H1 (cell line): ENCODE measurements around the gene TSPAN15. TPM values are rescaled to one million over a fixed set of nuclear protein-coding genes. Genes with fewer than 3 reads are reported as not detected.

Source experiments
- CTCF ChIA-PET: fragments of 300-600 bp; sonication (Branson Sonifier 250); formaldehyde crosslinking; loops from one replicate; lab custom pipeline; 2021; ENCODE audit not compliant: partially characterized antibody; lab: Charles Lee
- POLR2A ChIA-PET: fragments of 300-600 bp; sonication (Branson Sonifier 250); formaldehyde crosslinking; loops from one replicate; lab custom pipeline; 2021; ENCODE audit warnings: inconsistent platforms; ENCODE audit not compliant: partially characterized antibody; lab: Charles Lee
- DNase-seq, 2 experiments: peaks; one replicate each; pipeline versions ENCODE4 v3.0.0 to v3.0.0-alpha.2; 2010 to 2022; ENCODE audit warnings: low spot score in 2 of 2, low read depth in 1 of 2, mixed read lengths in 1 of 2
- FAIRE-seq: peaks from 2 replicates; lab custom pipeline; 2011; peaks lifted over from hg19 to GRCh38; lab: Jason Lieb, UNC
- H2AFZ ChIP-seq: 2 replicates; pipeline ENCODE4 v1.8.1; 2012; ENCODE audit warnings: low read length, inconsistent platforms
- H2AK5ac ChIP-seq: 2 replicates; pipeline ENCODE4 v1.6.1; 2013; ENCODE audit warnings: low read depth, low read length
- H2BK120ac ChIP-seq: replicated peaks from 2 replicates; pipeline ENCODE3; 2013; ENCODE audit warnings: low read depth, low read length, inconsistent platforms
- H2BK12ac ChIP-seq: 2 replicates; pipeline ENCODE4 v1.6.1; 2013; ENCODE audit warnings: low read depth, low read length
- H2BK15ac ChIP-seq: 2 replicates; pipeline ENCODE4 v1.6.1; 2013; ENCODE audit warnings: low read length
- H2BK20ac ChIP-seq: 2 replicates; pipeline ENCODE4 v1.6.1; 2013; ENCODE audit warnings: low read length
- H2BK5ac ChIP-seq: 2 replicates; pipeline ENCODE4 v1.6.1; 2013; ENCODE audit warnings: low read depth, low read length
- H3K14ac ChIP-seq: 2 replicates; pipeline ENCODE4 v1.6.1; 2013; ENCODE audit warnings: inconsistent platforms; ENCODE audit not compliant: insufficient read length
- H3K18ac ChIP-seq: 2 replicates; pipeline ENCODE4 v1.6.1; 2013; ENCODE audit warnings: low read length; ENCODE audit errors: extremely low read depth
- H3K23ac ChIP-seq: 2 replicates; pipeline ENCODE4 v1.6.1; 2013; ENCODE audit warnings: inconsistent platforms; ENCODE audit not compliant: insufficient read length
- H3K23me2 ChIP-seq: 2 replicates; pipeline ENCODE4 v1.6.1; 2013; ENCODE audit warnings: low read depth, low read length
- H3K27ac ChIP-seq: 2 replicates; pipeline ENCODE4 v1.6.1; 2011; ENCODE audit warnings: low read depth, low read length, inconsistent platforms
- H3K27me3 ChIP-seq, 4 experiments: replicated peaks in 1 of 4; 1 replicate in 1 of 4; 2 replicates in 3 of 4; pipeline versions ENCODE4 v1.6.1 to v1.8.1; 2011 to 2013; ENCODE audit warnings: low read length in 3 of 4, mild to moderate bottlenecking in 3 of 4, inconsistent platforms in 2 of 4, mixed read lengths in 2 of 4, moderate library complexity in 1 of 4; ENCODE audit not compliant: control insufficient read depth in 3 of 4, insufficient read depth in 3 of 4; ENCODE audit errors: extremely low read depth in 1 of 4
- H3K36me3 ChIP-seq, 4 experiments: 2 replicates each; pipeline versions ENCODE4 v1.6.1 to v1.8.1; 2011 to 2013; ENCODE audit warnings: mild to moderate bottlenecking in 4 of 4, low read length in 3 of 4, moderate library complexity in 2 of 4, control low read depth in 1 of 4, inconsistent platforms in 1 of 4; ENCODE audit not compliant: insufficient read depth in 4 of 4, control insufficient read depth in 2 of 4
- H3K4ac ChIP-seq: replicated peaks from 2 replicates; pipeline ENCODE3; 2013; ENCODE audit warnings: low read length, low read depth, mixed read lengths, inconsistent platforms; ENCODE audit not compliant: insufficient read length
- H3K4me1 ChIP-seq, 4 experiments: replicated peaks in 1 of 4; 1 replicate in 1 of 4; 2 replicates in 3 of 4; pipeline versions ENCODE4 v1.6.1 to v1.8.1; 2011 to 2013; ENCODE audit warnings: low read length in 3 of 4, inconsistent platforms in 2 of 4, mixed read lengths in 1 of 4; ENCODE audit not compliant: insufficient read depth in 4 of 4, control insufficient read depth in 3 of 4
- H3K4me2 ChIP-seq, 2 experiments: 2 replicates each; pipeline versions ENCODE4 v1.6.1 to v1.8.1; 2011 to 2013; ENCODE audit warnings: low read depth in 2 of 2, low read length in 2 of 2, control low read depth in 1 of 2, inconsistent platforms in 1 of 2, mild to moderate bottlenecking in 1 of 2; ENCODE audit not compliant: insufficient read depth in 1 of 2
- H3K4me3 ChIP-seq, 4 experiments: fragments of 200-600, 300-600 bp in 1 of 4; sonication (generic), shearing (Covaris generic), sonication (Bioruptor Twin) in 1 of 4; 2 replicates each; pipeline versions ENCODE4 v1.5.1 to v1.8.1; 2011 to 2016; ENCODE audit warnings: low read length in 4 of 4, low read depth in 3 of 4, control low read depth in 2 of 4, inconsistent platforms in 2 of 4, mild to moderate bottlenecking in 2 of 4, mixed read lengths in 1 of 4, moderate library complexity in 1 of 4; ENCODE audit not compliant: insufficient read depth in 2 of 4; ENCODE audit errors: extremely low read depth in 1 of 4
- H3K56ac ChIP-seq: replicated peaks from 2 replicates; pipeline ENCODE3; 2013; ENCODE audit warnings: low read depth, mild to moderate bottlenecking, mixed read lengths, low read length, inconsistent platforms; ENCODE audit not compliant: insufficient read length
- H3K79me1 ChIP-seq: 2 replicates; pipeline ENCODE4 v1.6.1; 2013; ENCODE audit warnings: low read depth, low read length, control low read depth
- H3K79me2 ChIP-seq, 2 experiments: 2 replicates each; pipeline versions ENCODE4 v1.6.1 to v1.8.1; 2012 to 2013; ENCODE audit warnings: low read length in 2 of 2, mild to moderate bottlenecking in 2 of 2, inconsistent platforms in 1 of 2; ENCODE audit not compliant: insufficient read depth in 2 of 2, control insufficient read depth in 1 of 2
- H3K9ac ChIP-seq, 4 experiments: replicated peaks in 1 of 4; 1 replicate in 1 of 4; 2 replicates in 3 of 4; pipeline versions ENCODE4 v1.6.1 to v1.8.1; 2011 to 2013; ENCODE audit warnings: low read depth in 3 of 4, low read length in 3 of 4, control low read depth in 2 of 4, mild to moderate bottlenecking in 2 of 4, moderate library complexity in 2 of 4, inconsistent platforms in 1 of 4; ENCODE audit errors: extremely low read depth in 1 of 4
- H3K9me3 ChIP-seq, 2 experiments: 2 replicates each; pipeline versions ENCODE4 v1.6.1 to v1.8.1; 2012 to 2013; ENCODE audit warnings: mild to moderate bottlenecking in 2 of 2, moderate library complexity in 2 of 2, control low read depth in 1 of 2, inconsistent platforms in 1 of 2, low read depth in 1 of 2, low read length in 1 of 2, mixed read lengths in 1 of 2; ENCODE audit not compliant: insufficient read depth in 2 of 2
- H4K20me1 ChIP-seq, 2 experiments: replicated peaks in 1 of 2; 2 replicates each; pipeline versions ENCODE3 to v1.8.1; 2011 to 2013; ENCODE audit warnings: inconsistent platforms in 2 of 2, low read length in 2 of 2, mild to moderate bottlenecking in 1 of 2; ENCODE audit not compliant: insufficient read depth in 2 of 2, control insufficient read depth in 1 of 2
- H4K5ac ChIP-seq: 2 replicates; pipeline ENCODE4 v1.6.1; 2013; ENCODE audit warnings: low read length, low read depth, mixed read lengths, inconsistent platforms; ENCODE audit not compliant: insufficient read length
- H4K8ac ChIP-seq: 2 replicates; pipeline ENCODE4 v1.8.0; 2013; ENCODE audit warnings: mild to moderate bottlenecking, moderate library complexity, low read length, inconsistent platforms; ENCODE audit not compliant: insufficient read depth; ENCODE audit errors: extremely low read depth
- H4K91ac ChIP-seq: replicated peaks from 2 replicates; pipeline ENCODE3; 2013; ENCODE audit warnings: low read length, mixed read lengths, inconsistent platforms; ENCODE audit not compliant: insufficient read length
- BCL11A ChIP-seq, 2 experiments: IDR thresholded peaks; one replicate each; pipeline ENCODE4 v1.6.1; 2011; ENCODE audit warnings: low read depth in 2 of 2, low read length in 2 of 2, mild to moderate bottlenecking in 2 of 2
- CTBP2 ChIP-seq: IDR thresholded peaks from 2 replicates; pipeline ENCODE4 v1.7.0; 2011; ENCODE audit warnings: borderline replicate concordance, mild to moderate bottlenecking, moderate library complexity, mixed read lengths, low read length; ENCODE audit not compliant: insufficient read depth, insufficient read length
- EZH2 ChIP-seq: fragments of 200-600 bp; sonication (generic); IDR thresholded peaks from 2 replicates; pipeline ENCODE4 v1.7.1; 2012; ENCODE audit warnings: low read depth, mild to moderate bottlenecking, moderate library complexity, low read length, inconsistent platforms; ENCODE audit not compliant: severe bottlenecking
- GABPA ChIP-seq: IDR thresholded peaks from 2 replicates; pipeline ENCODE4 v1.6.1; 2011; ENCODE audit warnings: mild to moderate bottlenecking, low read length, moderate library complexity, borderline replicate concordance; ENCODE audit not compliant: insufficient read depth
- HDAC2 ChIP-seq, 2 experiments: fragments of 300-600 bp in 1 of 2; sonication (generic) in 1 of 2; IDR thresholded peaks; 2 replicates each; pipeline ENCODE4 v1.6.1; 2011 to 2012; ENCODE audit warnings: low read depth in 2 of 2, low read length in 2 of 2, mild to moderate bottlenecking in 2 of 2, moderate library complexity in 2 of 2, borderline replicate concordance in 1 of 2, inconsistent platforms in 1 of 2
- JUN ChIP-seq: IDR thresholded peaks from 2 replicates; pipeline ENCODE4 v1.6.1; 2011; ENCODE audit warnings: low read depth, mild to moderate bottlenecking, improper control_type of control experiment, low read length
- NRF1 ChIP-seq: IDR thresholded peaks from 2 replicates; pipeline ENCODE4 v1.6.1; 2011; ENCODE audit warnings: mild to moderate bottlenecking, low read depth, low read length, improper control_type of control experiment
- RXRA ChIP-seq: IDR thresholded peaks from 2 replicates; pipeline ENCODE4 v1.6.1; 2011; ENCODE audit warnings: low read depth, mild to moderate bottlenecking, low read length, moderate library complexity; ENCODE audit not compliant: insufficient read depth
- SP1 ChIP-seq: IDR thresholded peaks from 2 replicates; pipeline ENCODE4 v1.6.1; 2011; ENCODE audit warnings: low read depth, low read length
- USF2 ChIP-seq: IDR thresholded peaks from 2 replicates; pipeline ENCODE4 v1.6.1; 2011; ENCODE audit warnings: low read length, improper control_type of control experiment
- WGBS, 2 experiments: shearing (Covaris generic) in 1 of 2; methylation state at CpG; one replicate each; pipeline versions ENCODE4 v1.1.6 to v1.1.7; 2013 to 2015; ENCODE audit warnings: low lambda C conversion rate in 2 of 2, mixed read lengths in 2 of 2, inconsistent platforms in 1 of 2, low coverage in 1 of 2, missing lambda C conversion rate in 1 of 2; ENCODE audit not compliant: insufficient replicate concordance in 2 of 2, insufficient coverage in 1 of 2, insufficient read length in 1 of 2; ENCODE audit errors: extremely low coverage in 1 of 2, missing lambda C conversion rate in 1 of 2; 5-methylcytosine and 5-hydroxymethylcytosine counted together
- polyA plus RNA-seq, 7 experiments: library from polyadenylated mRNA; depleted of rRNA in 3 of 7; stranded (reverse) in 5 of 7; unstranded in 2 of 7; fragments of >200 nt in 5 of 7; fragments of 200-250 nt in 2 of 7; gene quantifications; 1 replicate in 5 of 7; 2 replicates in 1 of 7; 4 replicates in 1 of 7; pipeline versions ENCODE4 v1.2.1 to v1.2.3, GENCODE V29; 2011 to 2013; ENCODE audit warnings: missing spikeins in 2 of 7, mixed read lengths in 2 of 7
- total RNA-seq: library from RNA; stranded (reverse); fragmentation: NEBNext Ultra II Directional; extraction: Animal tissue kit (Norgen Biotek cat#: 25700); gene quantifications from 2 replicates; pipeline ENCODE4 v1.2.1, GENCODE V29; 2021
- TF ChIP-seq, protein P1 (sequence below): IDR thresholded peaks from 2 replicates; pipeline ENCODE4 v1.6.1; 2012; ENCODE audit warnings: inconsistent platforms

The TSPAN15 gene
- total and polyA plus RNA-seq, 2 of the 8 experiments (the other 6 are each of a cell fraction or from before 2014, with no cell fraction given): 9.7 to 20.0 TPM

DNA sequence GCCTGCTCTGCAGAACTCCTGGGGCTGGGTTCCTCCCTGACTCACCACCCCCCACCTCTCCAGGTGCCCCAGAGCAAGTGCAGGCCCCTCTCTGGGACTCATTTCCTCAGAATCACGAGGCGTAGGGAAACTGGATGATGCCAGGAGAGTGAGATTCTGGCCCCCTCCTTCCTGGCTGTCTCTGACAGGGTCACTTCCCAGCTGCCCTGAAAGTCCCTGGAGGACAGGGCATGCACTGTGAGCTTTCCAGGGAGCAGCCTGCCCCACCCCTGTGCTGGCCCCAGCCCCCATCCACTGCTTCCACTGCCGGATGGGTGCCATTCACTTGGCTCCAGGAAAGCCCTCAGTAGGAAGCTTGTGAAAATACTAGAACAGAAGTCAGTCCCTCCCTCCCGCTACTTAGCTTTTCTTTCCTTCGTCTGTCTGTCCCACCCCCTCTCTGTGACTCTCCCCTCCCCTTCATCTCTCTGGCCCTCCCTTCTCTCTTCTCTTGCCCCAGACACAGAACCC lies 44.9 kb upstream of the TSPAN15 start:
- Histone ChIP-seq H3K4ac (no peak overlapping the region), H3K23me2 (no peaks in the 10 kb centered on the region), H3K36me3 (peaks cover 0 to 8% (median 5%) of the 10 kb centered on the region in 4 experiments; a peak in 5 of 8 replicates), H4K20me1 (peaks cover 0 to 1% of the 10 kb centered on the region in 2 experiments), H2BK12ac (no peak overlapping the region), H3K4me2 (no peak overlapping the region), H2BK15ac (no peak overlapping the region), H3K79me1 (no peaks in the 10 kb centered on the region), H3K9me3 (no peaks in the 10 kb centered on the region), H2BK20ac (no peak overlapping the region), H3K14ac (no peak overlapping the region), H3K56ac (no peak overlapping the region), H3K4me1 (peaks cover 0 to 10% (median 7%) of the 10 kb centered on the region in 4 experiments; a peak in 6 of 7 replicates), H3K27me3 (no peaks in the 10 kb centered on the region), H4K91ac (no peak overlapping the region), H4K5ac (no peak overlapping the region), H3K23ac (no peak overlapping the region), H2BK5ac (0 out of 2 replicates have a peak overlapping the region, but pooled peaks have one; percentile 1), H2AK5ac (no peak overlapping the region), H3K9ac (no peak overlapping the region), H3K18ac (no peak overlapping the region), H3K4me3 (no peak overlapping the region), H3K79me2 (no peaks in the 10 kb centered on the region), H3K27ac (no peak overlapping the region), H4K8ac (no peak overlapping the region), H2AFZ (no peak overlapping the region), H2BK120ac (no peak overlapping the region)
- DNase-seq: peak in 1 of 2 experiments; percentile 57
- CTCF ChIA-PET: interaction anchor here (0.9 to 7.6 kb wide), 26 partner anchors 8 to 230 kb away, joined by 3 to 69 read pairs (median 5); partner anchors contain the start of genes TACR2 and TSPAN15
- POLR2A ChIA-PET: interaction anchor here (0.9 to 1.9 kb wide), 6 partner anchors 7 to 184 kb away, joined by 3 to 6 read pairs (median 4); no protein-coding TSS in a partner anchor
- no peak for FAIRE-seq
- WGBS, 2 experiments: 70% methylated on average over 3 of the region's 5 CpGs; no CpG with 5 or more reads in 1 of the 2 experiments
- TF ChIP-seq HDAC2 (IDR thresholded peaks at IDR 0.05; ENCODE audit: borderline replicate concordance in 1 of 2, low read depth in 2 of 2, low read length in 2 of 2) (no peak), SP1 (no peak), CTBP2 (no peak), GABPA (no peak), NRF1 (no peak), BCL11A (IDR thresholded peaks at IDR 0.05; ENCODE audit: low read depth in 2 of 2, low read length in 2 of 2) (no peak), RXRA (no peak), USF2 (no peak), EZH2 (no peak), JUN (no peak)
- TF ChIP-seq, protein P1, sequence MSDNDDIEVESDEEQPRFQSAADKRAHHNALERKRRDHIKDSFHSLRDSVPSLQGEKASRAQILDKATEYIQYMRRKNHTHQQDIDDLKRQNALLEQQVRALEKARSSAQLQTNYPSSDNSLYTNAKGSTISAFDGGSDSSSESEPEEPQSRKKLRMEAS: no peak
